Astrocyte (in vitro differentiated cells and primary cell): ENCODE measurements around the gene HDAC8. TPM values are rescaled to one million over a fixed set of nuclear protein-coding genes. Genes with fewer than 3 reads are reported as not detected.

Experiments used
- DNase-seq: peaks from one replicate; pipeline ENCODE4 v3.0.0-alpha.2; 2010; ENCODE audit warnings: low read depth
- FAIRE-seq: peaks from 2 replicates; lab custom pipeline; 2011; peaks lifted over from hg19 to GRCh38; lab: Jason Lieb, UNC
- H2AFZ ChIP-seq: 2 replicates; pipeline ENCODE4 v1.6.0; 2012; ENCODE audit warnings: low read depth, low read length, inconsistent platforms
- H3K27ac ChIP-seq: 2 replicates; pipeline ENCODE4 v1.5.1; 2011; ENCODE audit warnings: low read depth, low read length, inconsistent platforms
- H3K27me3 ChIP-seq: 2 replicates; pipeline ENCODE4 v1.6.0; 2011; ENCODE audit warnings: low read length, inconsistent platforms; ENCODE audit not compliant: insufficient read depth
- H3K36me3 ChIP-seq: 2 replicates; pipeline ENCODE4 v1.5.1; 2011; ENCODE audit warnings: low read length, inconsistent platforms; ENCODE audit not compliant: insufficient read depth
- H3K4me1 ChIP-seq: 2 replicates; pipeline ENCODE4 v1.5.1; 2011; ENCODE audit warnings: low read length, inconsistent platforms; ENCODE audit not compliant: insufficient read depth
- H3K4me2 ChIP-seq: 2 replicates; pipeline ENCODE4 v1.6.0; 2012; ENCODE audit warnings: low read length, inconsistent platforms
- H3K4me3 ChIP-seq: 2 replicates; pipeline ENCODE4 v1.5.1; 2011; ENCODE audit warnings: low read depth, mild to moderate bottlenecking, low read length, inconsistent platforms; ENCODE audit not compliant: insufficient read depth
- H3K79me2 ChIP-seq: 2 replicates; pipeline ENCODE4 v1.6.0; 2012; ENCODE audit warnings: mild to moderate bottlenecking, low read length, inconsistent platforms; ENCODE audit not compliant: insufficient read depth
- H3K9ac ChIP-seq: 2 replicates; pipeline ENCODE4 v1.6.0; 2012; ENCODE audit warnings: mild to moderate bottlenecking, low read length, inconsistent platforms
- H3K9me3 ChIP-seq: 2 replicates; pipeline ENCODE4 v1.5.1; 2012; ENCODE audit warnings: low read depth, mild to moderate bottlenecking, low read length, inconsistent platforms; ENCODE audit not compliant: insufficient read depth
- H4K20me1 ChIP-seq: 2 replicates; pipeline ENCODE4 v1.6.0; 2012; ENCODE audit warnings: low read length, inconsistent platforms; ENCODE audit not compliant: insufficient read depth
- H3K27ac Mint-ChIP-seq: one replicate; pipeline ENCODE4 v1.8.0; 2021; ENCODE audit warnings: mild to moderate bottlenecking, mixed read lengths; ENCODE audit not compliant: unreplicated experiment
- H3K27me3 Mint-ChIP-seq: one replicate; pipeline ENCODE4 v1.8.0; 2021; ENCODE audit warnings: low read depth, mixed read lengths; ENCODE audit not compliant: unreplicated experiment
- H3K36me3 Mint-ChIP-seq: one replicate; pipeline ENCODE4 v1.8.0; 2021; ENCODE audit warnings: low read depth, mixed read lengths; ENCODE audit not compliant: unreplicated experiment
- H3K4me1 Mint-ChIP-seq: one replicate; pipeline ENCODE4 v1.8.0; 2021; ENCODE audit warnings: low read depth, mixed read lengths; ENCODE audit not compliant: unreplicated experiment
- H3K4me3 Mint-ChIP-seq: one replicate; pipeline ENCODE4 v1.8.0; 2021; ENCODE audit warnings: mild to moderate bottlenecking, moderate library complexity, mixed read lengths; ENCODE audit not compliant: unreplicated experiment
- H3K9me3 Mint-ChIP-seq: one replicate; pipeline ENCODE4 v1.8.0; 2021; ENCODE audit warnings: mild to moderate bottlenecking, mixed read lengths; ENCODE audit not compliant: unreplicated experiment
- EZH2 ChIP-seq: IDR thresholded peaks from 2 replicates; pipeline ENCODE4 v1.6.1; 2012; ENCODE audit warnings: mild to moderate bottlenecking, low read length, inconsistent platforms; ENCODE audit not compliant: insufficient read depth
- total RNA-seq: library from RNA; stranded (reverse); gene quantifications from 2 replicates; pipeline ENCODE4 v1.2.1, GENCODE V29; 2021
- TF ChIP-seq, protein P1 (sequence below): IDR thresholded peaks from 2 replicates; pipeline ENCODE4 v1.5.1; 2011; ENCODE audit warnings: low read depth, mild to moderate bottlenecking, inconsistent platforms, low read length, moderate library complexity; ENCODE audit not compliant: insufficient read depth

Gene HDAC8
- total RNA-seq, 1 donor from 2014 or later = 23.6 TPM

DNA sequence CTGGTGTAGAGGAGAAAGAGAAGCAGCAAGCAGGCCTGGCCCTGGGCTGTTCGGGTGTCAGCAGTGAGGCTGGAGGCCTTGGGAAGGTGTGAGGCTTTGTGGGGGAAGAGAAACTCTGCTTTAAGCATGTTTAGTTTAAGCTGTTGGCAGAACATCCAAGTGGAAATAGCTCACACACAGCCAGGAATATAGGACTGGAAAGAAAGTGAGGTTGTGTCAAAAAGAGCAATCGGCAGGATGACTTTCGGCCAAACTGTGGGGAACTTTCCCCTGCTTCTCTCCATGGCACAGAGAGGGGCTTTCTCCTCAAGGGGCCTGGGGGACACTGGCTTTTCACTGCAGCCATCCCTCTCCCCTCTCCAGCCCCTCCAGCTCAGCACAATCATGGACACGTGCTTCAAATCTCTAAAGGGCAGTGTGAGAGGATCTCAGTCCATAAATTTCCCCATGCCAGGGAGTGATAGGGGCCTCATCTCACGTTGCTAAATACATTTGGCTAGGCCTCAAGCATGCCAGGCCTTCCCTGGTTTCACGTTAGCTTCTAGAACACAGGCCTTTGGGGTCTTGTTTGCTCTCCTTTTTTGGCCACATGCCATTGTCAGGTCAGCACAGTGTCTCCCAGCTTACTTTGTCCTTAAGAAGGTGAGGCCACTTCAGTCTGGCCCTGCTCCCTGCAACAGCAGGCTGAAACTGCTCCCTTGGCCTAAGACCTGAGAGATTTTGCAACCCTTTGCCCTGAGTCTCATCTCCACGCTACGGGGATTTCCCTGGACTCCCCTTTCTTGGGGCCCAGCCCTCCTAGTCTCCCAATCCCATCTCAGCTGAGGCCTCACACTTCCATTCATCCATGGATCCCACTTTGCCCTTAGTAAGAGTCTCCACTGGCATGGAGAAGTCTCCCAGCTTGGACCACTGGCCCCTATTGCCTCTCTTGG lies 258.7 kb downstream of the HDAC8 start:
- no peaks in the 10 kb centered on the region for H4K20me1 ChIP-seq
- peaks cover 5% of the 10 kb centered on the region for H3K27me3 ChIP-seq
- no peaks in the 10 kb centered on the region for H3K9me3 ChIP-seq
- H3K9ac ChIP-seq = no peak overlapping the region
- Mint-ChIP-seq H3K4me3 (no peak overlapping the region), H3K27ac (no peak overlapping the region), H3K36me3 (no peaks in the 10 kb centered on the region), H3K9me3 (no peaks in the 10 kb centered on the region), H3K4me1 (no peaks in the 10 kb centered on the region), H3K27me3 (peaks cover 24% of the 10 kb centered on the region)
- H3K79me2 ChIP-seq = no peaks in the 10 kb centered on the region
- peak; percentile 32 for FAIRE-seq
- no peak overlapping the region for H2AFZ ChIP-seq
- no peak overlapping the region for H3K4me2 ChIP-seq
- DNase-seq = no peak
- H3K27ac ChIP-seq = no peak overlapping the region
- H3K4me3 ChIP-seq = no peak overlapping the region
- H3K4me1 ChIP-seq = peaks cover 4% of the 10 kb centered on the region
- TF ChIP-seq EZH2 = no peak
- TF ChIP-seq, protein P1, sequence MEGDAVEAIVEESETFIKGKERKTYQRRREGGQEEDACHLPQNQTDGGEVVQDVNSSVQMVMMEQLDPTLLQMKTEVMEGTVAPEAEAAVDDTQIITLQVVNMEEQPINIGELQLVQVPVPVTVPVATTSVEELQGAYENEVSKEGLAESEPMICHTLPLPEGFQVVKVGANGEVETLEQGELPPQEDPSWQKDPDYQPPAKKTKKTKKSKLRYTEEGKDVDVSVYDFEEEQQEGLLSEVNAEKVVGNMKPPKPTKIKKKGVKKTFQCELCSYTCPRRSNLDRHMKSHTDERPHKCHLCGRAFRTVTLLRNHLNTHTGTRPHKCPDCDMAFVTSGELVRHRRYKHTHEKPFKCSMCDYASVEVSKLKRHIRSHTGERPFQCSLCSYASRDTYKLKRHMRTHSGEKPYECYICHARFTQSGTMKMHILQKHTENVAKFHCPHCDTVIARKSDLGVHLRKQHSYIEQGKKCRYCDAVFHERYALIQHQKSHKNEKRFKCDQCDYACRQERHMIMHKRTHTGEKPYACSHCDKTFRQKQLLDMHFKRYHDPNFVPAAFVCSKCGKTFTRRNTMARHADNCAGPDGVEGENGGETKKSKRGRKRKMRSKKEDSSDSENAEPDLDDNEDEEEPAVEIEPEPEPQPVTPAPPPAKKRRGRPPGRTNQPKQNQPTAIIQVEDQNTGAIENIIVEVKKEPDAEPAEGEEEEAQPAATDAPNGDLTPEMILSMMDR = no peak
- H3K36me3 ChIP-seq = no peaks in the 10 kb centered on the region

DNA sequence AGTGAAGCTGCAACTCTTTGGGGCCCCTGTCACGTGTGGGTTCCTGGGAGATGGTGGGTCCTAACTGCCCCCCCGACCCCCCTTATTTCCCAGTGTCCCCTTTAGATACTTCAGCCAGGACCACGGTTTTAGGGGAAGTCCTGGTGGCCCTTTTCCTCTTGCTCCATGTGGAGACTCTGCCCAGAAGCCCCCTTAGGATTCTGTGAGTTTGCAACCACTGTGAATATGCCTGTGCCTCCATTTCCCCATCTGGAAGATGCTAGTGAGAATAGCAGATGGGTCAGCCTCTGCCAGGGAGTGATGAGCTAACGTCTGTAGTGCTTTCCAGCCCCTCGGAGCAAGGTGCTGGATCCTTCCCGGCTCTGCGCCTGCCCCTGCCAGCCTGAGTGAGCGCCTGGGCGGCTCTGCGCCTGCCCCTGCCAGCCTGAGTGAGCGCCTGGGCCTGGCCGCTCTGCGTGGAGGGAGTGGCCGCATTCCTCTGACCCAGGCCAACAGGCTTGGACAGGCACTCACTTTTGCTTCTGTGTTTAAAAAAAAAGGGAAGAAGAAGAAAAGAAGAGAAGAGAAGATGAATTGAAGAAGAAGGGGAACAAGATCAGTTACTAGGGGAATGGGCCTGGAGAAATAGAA lies 260.2 kb downstream of the HDAC8 start:
- peaks cover 7% of the 10 kb centered on the region for H3K4me1 ChIP-seq
- H2AFZ ChIP-seq = no peak overlapping the region
- H3K27ac Mint-ChIP-seq = no peak overlapping the region
- no peaks in the 10 kb centered on the region for H3K9me3 ChIP-seq
- H3K36me3 ChIP-seq = no peaks in the 10 kb centered on the region
- no peak overlapping the region for H3K4me2 ChIP-seq
- no peak overlapping the region for H3K9ac ChIP-seq
- no peaks in the 10 kb centered on the region for H3K79me2 ChIP-seq
- DNase-seq = no peak
- no peak overlapping the region for H3K27ac ChIP-seq
- TF ChIP-seq, protein P1 = no peak
- no peak for TF ChIP-seq EZH2
- H3K27me3 Mint-ChIP-seq = peaks cover 32% of the 10 kb centered on the region
- no peak for FAIRE-seq
- H4K20me1 ChIP-seq = no peaks in the 10 kb centered on the region
- H3K36me3 Mint-ChIP-seq = no peaks in the 10 kb centered on the region
- no peaks in the 10 kb centered on the region for H3K4me1 Mint-ChIP-seq
- no peaks in the 10 kb centered on the region for H3K9me3 Mint-ChIP-seq
- H3K27me3 ChIP-seq = peaks cover 15% of the 10 kb centered on the region
- H3K4me3 Mint-ChIP-seq = no peak overlapping the region
- no peak overlapping the region for H3K4me3 ChIP-seq
